Suprapubic skin (tissue), 4 donors: ENCODE data around the gene IL22RA2. TPM values are rescaled to one million over a fixed set of nuclear protein-coding genes. Genes with fewer than 3 reads are reported as not detected.
A peak's percentile ranks its signal among the peaks of the same experiment; 100 is the strongest.

Experiments used
- DNase-seq, 2 donors: peaks; one replicate each; pipeline ENCODE4 v3.0.0-alpha.2; 2019; ENCODE audit warnings: low spot score in 2 of 2
- H3K27ac ChIP-seq: fragments of 200-600 bp; sonication (generic); one replicate; pipeline ENCODE4 v1.5.1; 2019
- H3K27me3 ChIP-seq: fragments of 200-600 bp; sonication (generic); one replicate; pipeline ENCODE4 v1.5.1; 2019
- H3K36me3 ChIP-seq: fragments of 200-600 bp; sonication (generic); one replicate; pipeline ENCODE4 v1.5.1; 2019
- H3K4me1 ChIP-seq: fragments of 200-600 bp; sonication (generic); one replicate; pipeline ENCODE4 v1.5.1; 2019
- H3K4me3 ChIP-seq: fragments of 200-600 bp; sonication (generic); one replicate; pipeline ENCODE4 v1.5.1; 2019; ENCODE audit warnings: mild to moderate bottlenecking
- H3K9me3 ChIP-seq: fragments of 200-600 bp; sonication (generic); one replicate; pipeline ENCODE4 v1.5.1; 2019
- CTCF ChIP-seq, 2 donors: fragments of 200-600 bp in 1 of 2; fragments of 450-650 bp in 1 of 2; sonication (generic) in 1 of 2; IDR thresholded peaks; one replicate each; pipeline ENCODE4 v1.5.1; 2016 to 2019; ENCODE audit warnings: antibody characterized with exemption in 2 of 2, mild to moderate bottlenecking in 1 of 2, moderate library complexity in 1 of 2
- EP300 ChIP-seq: sonication (generic); formaldehyde crosslinking; IDR thresholded peaks from one replicate; pipeline ENCODE4 v1.6.1; 2017; ENCODE audit warnings: antibody characterized with exemption
- POLR2A ChIP-seq, 2 donors: fragments of 450-650 bp; IDR thresholded peaks; one replicate each; pipeline ENCODE4 v1.6.1; 2017; ENCODE audit warnings: antibody characterized with exemption in 2 of 2, mild to moderate bottlenecking in 2 of 2, moderate library complexity in 2 of 2
- POLR2AphosphoS5 ChIP-seq, 3 donors: sonication (generic); formaldehyde crosslinking; IDR thresholded peaks; one replicate each; pipeline ENCODE4 v1.6.1; 2017; ENCODE audit warnings: antibody characterized with exemption in 3 of 3
- WGBS: methylation state at CpG from one replicate; pipeline ENCODE4 v1.1.5; 2018; 5-methylcytosine and 5-hydroxymethylcytosine counted together
- total RNA-seq, 4 donors: library from RNA; depleted of rRNA; stranded (reverse); fragments of >200 nt; gene quantifications; one replicate each; pipeline ENCODE4 v1.1.0, GENCODE V29; 2016

The IL22RA2 gene
- total RNA-seq, 4 donors from 2014 or later, result 0.26 to 0.56 TPM; not detected in 2

GRCh38 chr6:137161949-137162348 lies 11.5 kb downstream of the IL22RA2 start:
- 37% methylated on average over 5 of the region's 5 CpGs for WGBS
- H3K27me3 ChIP-seq, result no peaks in the 10 kb centered on the region
- TF ChIP-seq POLR2AphosphoS5 (IDR thresholded peaks at IDR 0.05), result no peak
- TF ChIP-seq POLR2A (IDR thresholded peaks at IDR 0.05), result no peak
- no peak for TF ChIP-seq EP300
- no peak for TF ChIP-seq CTCF (IDR thresholded peaks at IDR 0.05)

DNA sequence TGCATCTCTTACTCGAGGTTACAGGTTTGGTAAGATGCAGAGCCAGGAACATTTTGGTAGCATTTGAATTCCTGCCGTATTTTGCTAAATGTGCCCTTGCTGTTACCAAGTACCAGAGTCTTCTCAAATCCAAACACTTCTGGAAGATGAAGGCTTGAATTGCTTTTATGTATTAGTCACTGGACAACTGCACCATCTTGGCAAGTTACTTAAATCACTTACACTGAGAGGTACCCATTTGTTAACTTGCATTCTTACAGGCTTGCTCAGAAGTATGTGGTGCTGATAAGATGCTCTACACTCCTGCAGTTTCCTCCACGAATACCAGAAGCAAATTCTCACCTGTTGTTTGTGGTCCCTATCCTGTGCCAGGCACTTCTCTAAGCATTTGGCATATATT lies 12.7 kb downstream of the IL22RA2 start:
- no peaks in the 10 kb centered on the region for H3K27me3 ChIP-seq
- no peak overlapping the region for H3K4me3 ChIP-seq
- no peak for DNase-seq
- TF ChIP-seq CTCF (IDR thresholded peaks at IDR 0.05), result no peak
- no peak for TF ChIP-seq EP300
- no peak for TF ChIP-seq POLR2A (IDR thresholded peaks at IDR 0.05)
- TF ChIP-seq POLR2AphosphoS5 (IDR thresholded peaks at IDR 0.05), result no peak
- H3K27ac ChIP-seq, result no peak overlapping the region
- H3K4me1 ChIP-seq, result peaks cover 66% of the 10 kb centered on the region
- H3K36me3 ChIP-seq, result no peaks in the 10 kb centered on the region
- WGBS, result 44% methylated on average over 3 of the region's 3 CpGs
- H3K9me3 ChIP-seq, result no peaks in the 10 kb centered on the region

More at GRCh38 chr6:137161949-137162348, 11.5 kb downstream of the IL22RA2 start:
- H3K36me3 ChIP-seq, result no peaks in the 10 kb centered on the region
- no peak overlapping the region for H3K27ac ChIP-seq
- H3K4me3 ChIP-seq, result no peak overlapping the region
- DNase-seq, result no peak
- peaks cover 64% of the 10 kb centered on the region for H3K4me1 ChIP-seq
- no peaks in the 10 kb centered on the region for H3K9me3 ChIP-seq

DNA sequence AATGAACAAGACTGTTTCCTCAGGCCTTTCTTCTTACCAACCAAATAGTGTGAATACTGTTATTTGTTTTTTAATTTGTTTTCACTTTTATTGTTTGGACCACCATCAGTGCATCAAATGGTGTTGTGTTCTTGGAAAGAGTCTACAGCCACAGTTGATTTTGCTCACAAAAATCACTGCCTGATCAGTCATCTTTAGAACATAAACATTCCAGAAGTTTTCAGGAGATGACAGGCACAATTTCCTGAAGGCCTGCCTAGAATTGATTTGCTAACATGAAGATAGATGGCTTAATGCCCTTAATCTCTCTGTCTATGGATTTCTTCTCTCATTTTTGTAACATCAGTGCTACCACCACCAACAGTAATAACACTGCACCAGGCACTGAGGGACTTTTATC lies 13.5 kb downstream of the IL22RA2 start:
- Histone ChIP-seq H3K4me1 (peaks cover 57% of the 10 kb centered on the region), H3K27me3 (no peaks in the 10 kb centered on the region)
- TF ChIP-seq CTCF (IDR thresholded peaks at IDR 0.05), result no peak
- no peak for TF ChIP-seq POLR2AphosphoS5 (IDR thresholded peaks at IDR 0.05)
- TF ChIP-seq EP300, result no peak
- TF ChIP-seq POLR2A (IDR thresholded peaks at IDR 0.05), result no peak

GRCh38 chr6:137157601-137158000 lies 15.8 kb downstream of the IL22RA2 start:
- WGBS, result 18% methylated on average over 4 of the region's 4 CpGs
- no peak overlapping the region for H3K4me3 ChIP-seq
- peaks cover 48% of the 10 kb centered on the region for H3K4me1 ChIP-seq
- peak overlapping the region; percentile 71 for H3K27ac ChIP-seq
- TF ChIP-seq POLR2AphosphoS5 (IDR thresholded peaks at IDR 0.05), result no peak
- no peak for TF ChIP-seq EP300
- no peak for TF ChIP-seq POLR2A (IDR thresholded peaks at IDR 0.05)
- TF ChIP-seq CTCF (IDR thresholded peaks at IDR 0.05), result no peak
- H3K27me3 ChIP-seq, result no peaks in the 10 kb centered on the region
- H3K9me3 ChIP-seq, result no peaks in the 10 kb centered on the region
- H3K36me3 ChIP-seq, result no peaks in the 10 kb centered on the region
- DNase-seq, result no peak

More for the DNA sequence above, 13.5 kb downstream of the IL22RA2 start:
- H3K36me3 ChIP-seq, result no peaks in the 10 kb centered on the region
- DNase-seq, result no peak
- no peaks in the 10 kb centered on the region for H3K9me3 ChIP-seq
- no peak overlapping the region for H3K4me3 ChIP-seq
- no peak overlapping the region for H3K27ac ChIP-seq

- no peak for DNase-seq
- H3K4me1 ChIP-seq, result peaks cover 41% of the 10 kb centered on the region
- H3K9me3 ChIP-seq, result no peaks in the 10 kb centered on the region
- no peaks in the 10 kb centered on the region for H3K36me3 ChIP-seq
- H3K27me3 ChIP-seq, result no peaks in the 10 kb centered on the region
- no peak for TF ChIP-seq EP300
- TF ChIP-seq POLR2AphosphoS5 (IDR thresholded peaks at IDR 0.05), result no peak
- TF ChIP-seq CTCF (IDR thresholded peaks at IDR 0.05), result no peak
- TF ChIP-seq POLR2A (IDR thresholded peaks at IDR 0.05), result no peak
- H3K4me3 ChIP-seq, result no peak overlapping the region
- H3K27ac ChIP-seq, result no peak overlapping the region
- WGBS, result 42% methylated on average over 1 of the region's 1 CpG
Measured at GRCh38 chr6:137156650-137157049, 16.8 kb downstream of the IL22RA2 start.
